Stomach (tissue), 4 donors: ENCODE measurements around the gene CAPRIN1.

Experiments used
- POLR2A ChIP-seq, 4 donors: fragments of 450-650 bp; IDR thresholded peaks; one replicate each; pipeline ENCODE4 v1.6.1; 2016; ENCODE audit warnings: antibody characterized with exemption in 4 of 4, control low read depth in 2 of 4, mild to moderate bottlenecking in 1 of 4, moderate library complexity in 1 of 4
- TF ChIP-seq, protein P1 (sequence below), 7 experiments: fragments of 450-650 bp in 4 of 7; fragments of 200-600 bp in 3 of 7; sonication (generic) in 3 of 7; IDR thresholded peaks; one replicate each; pipeline ENCODE4 v1.5.1; 2016 to 2019; ENCODE audit warnings: antibody characterized with exemption in 7 of 7, control low read depth in 2 of 7, mild to moderate bottlenecking in 1 of 7

DNA sequence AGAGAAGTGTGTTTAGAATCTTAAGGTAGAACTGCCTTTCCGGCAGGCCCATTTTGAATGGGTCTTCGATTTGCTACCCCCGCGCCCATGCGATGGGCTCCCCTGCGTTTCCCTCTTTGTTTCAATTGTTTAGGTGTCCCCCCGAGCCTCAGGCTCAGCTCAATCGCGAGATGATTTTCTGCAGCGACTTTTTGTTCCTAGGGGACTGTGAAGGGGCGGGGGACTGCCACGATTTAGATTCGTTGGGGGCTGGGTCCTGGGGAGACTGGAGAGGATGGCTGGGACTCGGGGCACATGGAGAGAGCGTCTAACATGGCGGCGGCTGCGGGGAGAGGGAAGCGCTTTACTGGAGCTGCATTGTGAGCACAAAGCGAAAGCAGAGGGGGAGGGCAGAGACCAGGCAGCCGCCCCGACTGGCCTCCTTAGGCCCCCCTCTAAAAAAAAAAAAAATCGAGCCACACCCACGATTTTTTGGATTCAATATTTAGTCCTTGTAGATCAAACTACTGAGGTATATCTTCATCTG is 1.7 kb downstream of the CAPRIN1 start:
- TF ChIP-seq POLR2A (IDR thresholded peaks at IDR 0.05) = no peak
- TF ChIP-seq, protein P1, sequence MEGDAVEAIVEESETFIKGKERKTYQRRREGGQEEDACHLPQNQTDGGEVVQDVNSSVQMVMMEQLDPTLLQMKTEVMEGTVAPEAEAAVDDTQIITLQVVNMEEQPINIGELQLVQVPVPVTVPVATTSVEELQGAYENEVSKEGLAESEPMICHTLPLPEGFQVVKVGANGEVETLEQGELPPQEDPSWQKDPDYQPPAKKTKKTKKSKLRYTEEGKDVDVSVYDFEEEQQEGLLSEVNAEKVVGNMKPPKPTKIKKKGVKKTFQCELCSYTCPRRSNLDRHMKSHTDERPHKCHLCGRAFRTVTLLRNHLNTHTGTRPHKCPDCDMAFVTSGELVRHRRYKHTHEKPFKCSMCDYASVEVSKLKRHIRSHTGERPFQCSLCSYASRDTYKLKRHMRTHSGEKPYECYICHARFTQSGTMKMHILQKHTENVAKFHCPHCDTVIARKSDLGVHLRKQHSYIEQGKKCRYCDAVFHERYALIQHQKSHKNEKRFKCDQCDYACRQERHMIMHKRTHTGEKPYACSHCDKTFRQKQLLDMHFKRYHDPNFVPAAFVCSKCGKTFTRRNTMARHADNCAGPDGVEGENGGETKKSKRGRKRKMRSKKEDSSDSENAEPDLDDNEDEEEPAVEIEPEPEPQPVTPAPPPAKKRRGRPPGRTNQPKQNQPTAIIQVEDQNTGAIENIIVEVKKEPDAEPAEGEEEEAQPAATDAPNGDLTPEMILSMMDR (IDR thresholded peaks at IDR 0.05) = no peak
